A204.1 (cell line): ENCODE results near the gene C9orf72.
"Not testable (repeated sequence)": the region's sequence is repeated elsewhere in the genome, so short reads cannot be mapped to it uniquely, and the experiment has no call there.

Experiments used
- FAIRE-seq: peaks from 2 replicates; lab custom pipeline; 2012; peaks lifted over from hg19 to GRCh38; lab: Jason Lieb, UNC

C9orf72 gene

GRCh38 chr9:27572918-27573633 is at the start of gene C9orf72:
Gene C9orf72 (minus strand): TSS chr9:27573481. CDS start chr9:27567120, 6,361 bp downstream.
- FAIRE-seq: no peak

DNA sequence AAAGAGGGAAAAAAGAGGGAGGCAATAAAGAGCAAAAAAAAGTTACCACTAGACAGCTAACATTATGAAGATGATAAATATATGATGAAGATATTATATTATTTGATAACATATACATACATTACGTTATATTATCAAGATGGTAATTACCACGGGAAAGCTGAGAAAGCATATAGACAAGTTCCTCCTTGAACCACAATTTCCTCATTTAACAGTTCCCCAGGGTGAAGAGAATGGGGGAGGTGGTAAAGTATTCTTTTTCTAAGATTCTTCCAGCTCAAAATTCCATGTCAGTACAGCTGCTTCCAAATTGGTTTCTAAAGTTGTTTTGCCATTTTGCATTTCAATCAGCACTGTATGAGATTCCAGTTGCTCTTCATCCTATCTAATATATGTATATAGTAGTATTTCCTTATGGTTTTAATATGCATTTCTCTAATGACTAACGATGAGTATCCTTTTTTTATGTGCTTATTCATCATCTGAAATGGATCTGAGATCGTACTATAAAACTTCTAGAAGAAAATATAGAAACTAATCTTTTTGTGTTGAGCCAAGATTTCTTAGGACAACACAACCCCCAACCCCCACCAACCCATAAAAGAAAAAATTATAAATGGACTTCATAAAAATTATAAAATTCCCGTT is 49.5 kb upstream of the C9orf72 start:
- no peak for FAIRE-seq

GRCh38 chr9:27619743-27620142 is 46.5 kb upstream of the C9orf72 start:
- FAIRE-seq: no peak

- no peak for FAIRE-seq
Observed at GRCh38 chr9:27618066-27618465, 44.8 kb upstream of the C9orf72 start.

DNA sequence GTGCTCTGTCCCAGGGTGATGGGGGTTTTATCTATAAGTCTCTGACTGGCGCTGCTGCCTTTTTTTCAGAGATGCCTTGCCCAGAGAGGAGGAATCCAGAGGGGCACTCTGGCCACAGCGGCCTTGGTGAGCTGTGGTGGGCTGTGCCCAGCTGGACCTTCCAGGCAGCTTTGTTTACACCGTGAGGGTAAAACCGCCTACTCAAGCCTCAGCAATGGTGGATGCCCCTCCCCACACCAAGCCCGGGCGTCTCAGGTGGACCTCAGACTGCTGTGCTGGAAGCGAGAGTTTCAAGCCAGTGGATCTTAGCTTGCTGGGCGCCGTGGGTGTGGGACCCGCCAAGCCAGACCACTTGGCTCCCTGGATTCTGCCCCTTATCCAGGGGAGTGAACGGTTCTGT is 41.3 kb upstream of the C9orf72 start:
- FAIRE-seq: no peak

GRCh38 chr9:27612036-27612435 is 38.8 kb upstream of the C9orf72 start:
- not testable (repeated sequence) for FAIRE-seq

- no peak for FAIRE-seq
Observed at GRCh38 chr9:27610622-27611021, 37.3 kb upstream of the C9orf72 start.

- FAIRE-seq: no peak
Observed at GRCh38 chr9:27602954-27603353, 29.7 kb upstream of the C9orf72 start.

- no peak for FAIRE-seq
Observed at GRCh38 chr9:27602142-27602861, 29.0 kb upstream of the C9orf72 start.

DNA sequence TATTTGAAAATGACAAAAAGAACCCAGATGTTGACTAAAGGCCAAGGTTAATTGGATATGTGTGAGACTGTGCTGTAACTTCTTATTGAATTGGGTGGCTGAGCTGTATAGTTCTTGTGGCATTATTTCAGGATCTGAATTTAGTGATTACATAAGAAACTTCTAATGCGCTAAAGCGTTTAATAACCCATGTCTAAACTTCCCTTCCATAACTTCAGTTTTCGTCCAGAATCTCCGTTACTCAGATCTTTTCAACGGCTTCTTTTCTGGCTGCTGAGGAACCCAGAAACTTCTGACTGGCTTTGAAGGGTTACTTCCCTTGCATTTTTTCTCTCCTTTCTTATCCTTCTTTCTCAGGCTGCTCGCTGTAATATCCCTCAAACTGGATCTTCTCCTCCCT is 28.1 kb upstream of the C9orf72 start:
- FAIRE-seq: no peak

GRCh38 chr9:27600256-27600655 is 27.0 kb upstream of the C9orf72 start:
- no peak for FAIRE-seq

- FAIRE-seq: no peak
Observed at GRCh38 chr9:27599870-27600238, 26.6 kb upstream of the C9orf72 start.

DNA sequence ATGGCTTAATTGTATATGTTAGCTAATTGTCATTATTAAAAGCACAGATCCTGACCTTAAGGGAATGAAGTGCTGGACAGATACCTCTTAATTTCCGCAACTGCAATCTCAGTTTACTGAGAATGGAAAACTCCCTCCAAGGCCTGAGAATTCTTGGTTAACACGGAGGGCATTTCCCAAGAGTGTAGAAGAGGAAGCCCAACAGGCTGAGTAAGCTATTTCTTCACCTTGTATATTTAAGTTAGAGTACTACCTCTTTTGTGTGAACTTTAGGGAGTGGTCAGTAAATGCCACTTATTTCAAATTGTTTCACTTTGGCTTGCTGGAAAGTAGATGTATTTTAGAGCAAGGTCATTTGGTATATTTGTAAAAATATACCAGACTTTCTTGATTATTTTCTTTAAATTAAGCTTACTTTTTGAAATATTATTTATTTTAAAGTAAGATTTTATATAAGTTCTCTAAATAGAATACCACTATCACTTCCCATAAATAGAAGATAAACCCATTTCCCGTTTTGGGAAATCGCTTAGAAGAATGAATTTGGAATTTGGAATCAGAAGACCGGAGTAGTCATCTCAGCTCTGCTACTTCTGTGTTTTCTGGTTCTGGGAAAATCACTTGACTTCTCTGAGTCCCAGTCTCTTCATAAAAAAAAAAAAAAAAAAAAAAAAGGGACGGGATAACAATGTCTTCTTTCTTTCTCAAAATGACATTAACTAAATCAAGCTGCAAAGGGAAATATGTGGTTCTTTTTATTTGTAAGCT is 26.0 kb upstream of the C9orf72 start:
- no peak for FAIRE-seq

DNA sequence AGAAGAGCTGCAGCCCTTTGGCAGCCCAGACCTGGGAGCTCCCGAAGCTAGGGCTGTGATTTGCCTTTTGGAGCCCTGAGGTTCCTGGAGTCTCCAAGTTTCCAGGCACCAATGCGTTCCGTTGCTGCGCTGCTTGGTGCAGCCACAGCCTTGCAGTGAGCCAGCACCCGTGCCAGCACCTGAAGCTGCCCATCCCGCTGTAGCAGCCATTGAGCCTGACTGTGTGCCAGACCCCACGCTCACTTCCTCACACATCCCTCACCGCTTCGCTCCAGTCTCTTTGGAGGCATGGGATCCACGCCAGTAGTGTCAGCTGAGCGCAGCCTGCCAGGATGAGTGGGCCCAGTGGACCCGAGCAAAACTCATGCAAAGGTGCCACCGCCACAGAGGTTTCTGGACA is 22.5 kb upstream of the C9orf72 start:
- no peak for FAIRE-seq

DNA sequence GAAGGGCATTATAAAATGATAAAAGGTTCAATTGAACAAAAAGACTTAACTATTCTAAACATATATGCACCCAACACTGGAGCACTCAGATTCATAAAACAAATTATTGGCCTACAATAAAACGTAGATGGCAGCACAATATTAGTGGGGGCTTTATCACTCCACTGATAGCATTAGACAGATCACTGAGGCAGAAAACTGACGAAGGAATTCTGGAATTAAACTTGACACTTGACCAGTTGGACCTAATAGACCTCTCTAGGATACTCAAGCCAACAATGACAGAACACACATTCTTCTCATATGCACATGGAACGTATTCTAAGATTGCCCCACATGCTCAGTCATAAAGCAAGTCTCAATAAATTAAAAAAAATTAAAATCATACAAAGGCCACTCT is 18.4 kb upstream of the C9orf72 start:
- no peak for FAIRE-seq

DNA sequence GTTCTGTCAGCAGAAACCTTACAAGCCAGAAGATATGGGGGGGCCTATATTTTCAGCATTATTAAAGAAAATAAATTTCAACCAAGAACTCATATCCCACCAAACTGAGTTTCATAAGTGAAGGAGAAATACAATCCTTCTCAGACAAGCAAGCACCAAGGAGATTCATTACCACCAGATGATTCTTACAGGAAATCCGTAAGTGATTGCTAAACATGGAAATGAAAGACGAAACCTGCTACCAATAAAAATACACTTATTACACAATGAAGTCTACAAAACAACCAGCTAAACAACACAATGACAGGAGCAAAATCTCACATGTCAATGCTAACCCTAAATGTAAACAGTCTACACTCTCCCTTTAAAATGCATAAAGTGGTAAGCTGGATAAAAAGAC is 17.8 kb upstream of the C9orf72 start:
- no peak for FAIRE-seq

- no peak for FAIRE-seq
Observed at GRCh38 chr9:27590651-27591050, 17.4 kb upstream of the C9orf72 start.

- no peak for FAIRE-seq
Observed at GRCh38 chr9:27589462-27589861, 16.2 kb upstream of the C9orf72 start.

- no peak for FAIRE-seq
Observed at GRCh38 chr9:27586304-27586703, 13.0 kb upstream of the C9orf72 start.

DNA sequence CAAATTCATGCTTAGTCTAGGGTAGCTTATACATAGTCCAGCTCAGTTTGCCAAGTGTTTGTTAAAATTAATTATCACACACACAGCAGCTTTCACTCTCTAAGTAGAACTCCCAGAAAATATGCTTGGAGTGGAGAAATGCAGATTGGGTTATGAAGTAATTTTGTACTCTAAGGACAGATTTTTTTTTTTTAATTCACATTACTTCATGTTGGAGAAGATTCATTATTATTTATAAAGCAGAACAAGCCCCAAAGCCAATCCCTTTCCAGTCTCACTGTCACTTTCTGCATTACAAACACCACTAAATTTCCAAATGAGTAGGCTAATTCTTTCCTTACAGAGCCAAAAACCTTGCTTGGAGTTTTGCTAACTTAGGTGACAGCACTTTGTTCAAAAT is 11.7 kb upstream of the C9orf72 start:
- FAIRE-seq: no peak

DNA sequence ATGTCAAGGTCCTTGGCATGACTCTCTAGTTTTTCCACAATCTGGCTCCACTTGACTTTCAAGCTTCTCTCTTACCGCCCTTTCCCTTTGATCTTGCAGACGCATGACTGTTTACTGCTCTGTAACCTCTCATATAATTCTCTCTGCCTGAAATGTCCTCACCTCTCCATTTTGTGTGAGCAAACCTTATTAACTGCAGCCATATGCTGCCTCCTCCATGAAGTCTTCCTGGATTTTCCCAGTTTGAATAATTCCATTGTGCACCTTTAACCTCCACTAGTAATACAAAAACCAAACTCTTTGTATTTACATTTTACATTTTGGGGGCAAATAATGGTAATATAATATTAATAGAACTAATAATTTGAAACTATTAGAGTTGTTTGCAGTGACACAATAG is 9.5 kb upstream of the C9orf72 start:
- FAIRE-seq: no peak

DNA sequence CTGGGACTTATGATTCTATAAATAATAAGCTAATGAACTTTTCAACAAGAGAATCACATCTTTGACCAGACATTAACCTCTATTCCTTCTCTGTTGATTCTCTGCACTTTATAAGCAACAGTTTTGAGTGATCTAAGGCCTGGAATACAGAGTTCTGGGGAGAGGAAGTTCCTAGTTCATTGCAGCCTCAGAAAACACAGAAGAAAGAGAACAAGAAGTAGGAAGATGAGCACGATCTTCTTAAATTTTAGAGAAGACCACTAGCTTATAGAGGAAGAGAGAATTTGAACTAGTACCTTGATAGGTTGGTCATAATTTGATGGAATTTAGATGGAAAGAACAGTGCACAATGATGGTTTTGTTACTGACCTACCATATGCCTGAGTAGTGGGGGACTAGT is 8.5 kb upstream of the C9orf72 start:
- no peak for FAIRE-seq
